GM21515 (cell line): ENCODE measurements around the gene RNU7-1.
A peak's percentile ranks its signal among the peaks of the same experiment; 100 is the strongest.

Experiments used
- ATAC-seq: cut with Tn5 transposase; IDR thresholded peaks from one replicate; pipeline ENCODE4 v1.9.1; 2021; ENCODE audit not compliant: unreplicated experiment

Gene RNU7-1

DNA sequence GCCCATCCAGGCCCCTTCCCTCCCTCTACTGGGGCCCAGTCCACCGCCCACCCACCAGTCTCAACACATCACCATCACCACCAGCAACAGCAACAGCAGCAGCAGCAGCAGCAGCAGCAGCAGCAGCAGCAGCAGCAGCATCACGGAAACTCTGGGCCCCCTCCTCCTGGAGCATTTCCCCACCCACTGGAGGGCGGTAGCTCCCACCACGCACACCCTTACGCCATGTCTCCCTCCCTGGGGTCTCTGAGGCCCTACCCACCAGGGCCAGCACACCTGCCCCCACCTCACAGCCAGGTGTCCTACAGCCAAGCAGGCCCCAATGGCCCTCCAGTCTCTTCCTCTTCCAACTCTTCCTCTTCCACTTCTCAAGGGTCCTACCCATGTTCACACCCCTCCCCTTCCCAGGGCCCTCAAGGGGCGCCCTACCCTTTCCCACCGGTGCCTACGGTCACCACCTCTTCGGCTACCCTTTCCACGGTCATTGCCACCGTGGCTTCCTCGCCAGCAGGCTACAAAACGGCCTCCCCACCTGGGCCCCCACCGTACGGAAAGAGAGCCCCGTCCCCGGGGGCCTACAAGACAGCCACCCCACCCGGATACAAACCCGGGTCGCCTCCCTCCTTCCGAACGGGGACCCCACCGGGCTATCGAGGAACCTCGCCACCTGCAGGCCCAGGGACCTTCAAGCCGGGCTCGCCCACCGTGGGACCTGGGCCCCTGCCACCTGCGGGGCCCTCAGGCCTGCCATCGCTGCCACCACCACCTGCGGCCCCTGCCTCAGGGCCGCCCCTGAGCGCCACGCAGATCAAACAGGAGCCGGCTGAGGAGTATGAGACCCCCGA, 6.8 kb upstream of the RNU7-1 start:
- peak; percentile 11 for ATAC-seq

DNA sequence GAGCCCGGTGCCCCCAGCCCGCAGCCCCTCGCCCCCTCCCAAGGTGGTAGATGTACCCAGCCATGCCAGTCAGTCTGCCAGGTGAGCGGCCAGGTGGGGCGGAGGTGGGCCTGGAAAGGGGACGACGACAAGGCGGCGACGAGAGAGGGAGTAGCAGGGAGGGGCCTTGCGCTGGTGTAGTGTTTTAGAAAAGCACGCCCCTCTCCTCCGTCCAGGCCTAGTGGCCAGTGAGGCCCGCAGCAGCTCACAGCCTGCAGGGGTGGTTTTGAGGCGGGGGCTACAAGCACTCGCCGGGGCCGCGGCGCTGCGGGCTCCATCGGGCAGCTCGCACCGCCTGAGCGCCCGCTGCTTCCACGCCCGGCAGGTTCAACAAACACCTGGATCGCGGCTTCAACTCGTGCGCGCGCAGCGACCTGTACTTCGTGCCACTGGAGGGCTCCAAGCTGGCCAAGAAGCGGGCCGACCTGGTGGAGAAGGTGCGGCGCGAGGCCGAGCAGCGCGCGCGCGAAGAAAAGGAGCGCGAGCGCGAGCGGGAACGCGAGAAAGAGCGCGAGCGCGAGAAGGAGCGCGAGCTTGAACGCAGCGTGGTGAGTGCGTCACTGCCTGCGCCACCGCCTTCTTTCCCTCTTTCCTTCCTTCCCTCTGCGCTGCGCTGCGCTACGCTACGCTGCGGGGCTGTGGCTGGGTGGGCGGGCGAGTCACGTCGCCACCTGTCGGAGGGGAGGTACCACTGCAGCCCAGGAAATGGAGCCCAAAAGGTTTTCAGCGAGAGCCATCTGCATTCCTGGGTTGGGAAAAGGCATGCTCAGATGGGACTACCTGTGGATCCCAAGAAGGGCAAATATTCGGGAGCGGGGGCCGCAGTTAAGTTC, 5.9 kb upstream of the RNU7-1 start:
- ATAC-seq, result peak; percentile 76

DNA sequence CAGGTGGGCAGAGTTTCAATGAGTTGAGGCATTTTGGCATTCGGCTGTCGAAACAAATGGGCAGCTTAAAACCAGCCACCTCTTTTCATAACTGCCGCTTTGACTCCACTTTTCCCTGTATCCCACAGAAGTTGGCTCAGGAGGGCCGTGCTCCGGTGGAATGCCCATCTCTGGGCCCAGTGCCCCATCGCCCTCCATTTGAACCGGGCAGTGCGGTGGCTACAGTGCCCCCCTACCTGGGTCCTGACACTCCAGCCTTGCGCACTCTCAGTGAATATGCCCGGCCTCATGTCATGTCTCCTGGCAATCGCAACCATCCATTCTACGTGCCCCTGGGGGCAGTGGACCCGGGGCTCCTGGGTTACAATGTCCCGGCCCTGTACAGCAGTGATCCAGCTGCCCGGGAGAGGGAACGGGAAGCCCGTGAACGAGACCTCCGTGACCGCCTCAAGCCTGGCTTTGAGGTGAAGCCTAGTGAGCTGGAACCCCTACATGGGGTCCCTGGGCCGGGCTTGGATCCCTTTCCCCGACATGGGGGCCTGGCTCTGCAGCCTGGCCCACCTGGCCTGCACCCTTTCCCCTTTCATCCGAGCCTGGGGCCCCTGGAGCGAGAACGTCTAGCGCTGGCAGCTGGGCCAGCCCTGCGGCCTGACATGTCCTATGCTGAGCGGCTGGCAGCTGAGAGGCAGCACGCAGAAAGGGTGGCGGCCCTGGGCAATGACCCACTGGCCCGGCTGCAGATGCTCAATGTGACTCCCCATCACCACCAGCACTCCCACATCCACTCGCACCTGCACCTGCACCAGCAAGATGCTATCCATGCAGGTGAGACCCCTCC, 5.0 kb upstream of the RNU7-1 start:
- no peak for ATAC-seq

DNA sequence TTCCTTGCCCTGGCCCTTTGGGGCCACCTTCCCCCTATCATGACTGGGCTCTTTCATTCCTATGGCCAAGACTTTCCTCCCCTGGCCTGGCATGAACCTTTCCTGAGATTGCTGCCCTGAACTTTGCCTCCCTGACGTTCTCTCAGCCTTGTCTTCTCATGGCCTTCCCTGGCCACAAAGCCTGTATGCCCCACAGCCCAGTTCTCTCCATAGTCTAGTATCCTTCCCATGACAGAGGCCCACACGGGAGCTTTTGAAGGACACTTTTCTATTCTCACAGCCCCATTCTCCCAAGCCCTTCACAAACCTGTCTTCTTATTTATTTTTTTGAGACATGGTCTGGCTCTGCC, 4.5 kb upstream of the RNU7-1 start:
- no peak for ATAC-seq

GRCh38 chr12:6941267-6941666, 2.3 kb upstream of the RNU7-1 start:
- ATAC-seq, result no peak

DNA sequence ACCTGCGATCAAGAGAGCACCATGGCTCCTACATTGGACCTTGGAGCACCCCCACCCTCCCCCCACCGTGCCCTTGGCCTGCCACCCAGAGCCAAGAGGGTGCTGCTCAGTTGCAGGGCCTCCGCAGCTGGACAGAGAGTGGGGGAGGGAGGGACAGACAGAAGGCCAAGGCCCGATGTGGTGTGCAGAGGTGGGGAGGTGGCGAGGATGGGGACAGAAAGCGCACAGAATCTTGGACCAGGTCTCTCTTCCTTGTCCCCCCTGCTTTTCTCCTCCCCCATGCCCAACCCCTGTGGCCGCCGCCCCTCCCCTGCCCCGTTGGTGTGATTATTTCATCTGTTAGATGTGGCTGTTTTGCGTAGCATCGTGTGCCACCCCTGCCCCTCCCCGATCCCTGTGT, 1.8 kb upstream of the RNU7-1 start:
- no peak for ATAC-seq

GRCh38 chr12:6942331-6942665, 1.3 kb upstream of the RNU7-1 start:
- ATAC-seq, result no peak

DNA sequence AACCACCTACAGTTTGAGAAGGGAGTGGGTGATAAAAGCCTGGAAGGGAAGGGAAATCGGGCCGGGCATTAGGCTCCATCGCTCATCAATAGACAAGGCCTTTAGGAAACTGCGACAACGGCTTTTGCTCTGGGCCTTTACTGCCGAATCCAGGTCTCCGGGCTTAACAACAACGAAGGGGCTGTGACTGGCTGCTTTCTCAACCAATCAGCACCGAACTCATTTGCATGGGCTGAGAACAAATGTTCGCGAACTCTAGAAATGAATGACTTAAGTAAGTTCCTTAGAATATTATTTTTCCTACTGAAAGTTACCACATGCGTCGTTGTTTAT, 261 bp upstream of the RNU7-1 start:
- peak; percentile 29 for ATAC-seq

GRCh38 chr12:6944381-6945186, 968 bp downstream of the RNU7-1 start:
- ATAC-seq, result peak; percentile 39

DNA sequence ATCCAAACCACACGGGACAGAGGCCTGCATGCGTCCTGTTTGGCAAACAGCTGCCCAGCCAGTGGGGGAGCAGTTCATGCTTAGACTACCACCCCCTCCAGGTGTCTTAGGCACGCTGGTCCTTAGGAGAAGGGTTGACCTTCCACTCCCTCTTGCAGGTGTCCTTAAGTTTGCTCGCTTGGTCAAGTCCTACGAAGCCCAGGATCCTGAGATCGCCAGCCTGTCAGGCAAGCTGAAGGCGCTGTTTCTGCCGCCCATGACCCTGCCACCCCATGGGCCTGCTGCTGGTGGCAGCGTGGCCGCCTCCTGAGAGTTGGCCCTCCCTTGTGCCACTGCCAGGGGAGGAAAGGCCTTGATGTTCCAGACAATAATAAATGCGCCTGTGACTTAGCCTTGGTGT, 2.0 kb downstream of the RNU7-1 start:
- no peak for ATAC-seq

DNA sequence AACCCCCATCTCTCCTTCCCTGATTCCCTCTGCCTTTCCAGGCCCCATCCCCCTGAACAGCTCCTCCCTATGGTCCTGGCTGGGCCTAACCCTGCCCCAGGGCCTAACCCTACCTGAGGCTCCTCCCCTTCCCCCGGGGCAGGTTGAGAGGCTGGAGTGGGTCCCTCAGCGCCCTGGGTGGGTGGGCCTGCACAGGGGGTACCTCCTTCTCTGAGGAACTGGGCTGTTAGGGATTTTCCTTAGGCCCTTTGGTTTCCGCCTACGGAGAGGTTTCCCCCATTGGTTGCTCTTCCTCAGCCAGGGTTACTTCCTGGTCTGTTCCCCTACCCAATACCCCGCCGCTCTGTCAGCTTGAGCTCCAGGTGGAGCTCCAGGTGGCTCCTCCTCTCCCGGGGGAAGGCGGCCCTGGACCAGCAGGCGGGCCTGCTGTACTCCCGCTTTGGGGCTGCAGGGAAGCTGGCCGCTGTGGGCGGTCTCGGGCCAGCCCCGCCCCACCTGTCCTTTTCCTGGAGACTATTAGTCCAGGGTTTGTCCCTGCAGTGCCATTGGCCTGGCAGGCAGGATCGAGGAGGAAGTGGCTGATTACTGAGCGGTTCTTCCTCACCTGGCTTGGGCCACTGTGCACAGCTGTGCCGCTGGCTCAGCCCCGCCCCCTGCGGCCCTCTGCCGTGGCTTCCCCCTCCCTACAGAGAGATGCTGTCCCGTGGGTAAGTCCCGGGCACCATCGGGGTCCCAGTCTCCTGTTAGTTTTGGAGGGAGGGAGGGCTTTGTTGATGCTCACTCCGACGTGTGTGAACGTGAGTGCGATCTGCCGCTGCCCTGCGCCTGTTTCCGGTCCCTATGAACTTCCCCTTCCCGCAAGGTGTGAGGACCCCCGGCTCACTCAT, 2.7 kb downstream of the RNU7-1 start:
- no peak for ATAC-seq

DNA sequence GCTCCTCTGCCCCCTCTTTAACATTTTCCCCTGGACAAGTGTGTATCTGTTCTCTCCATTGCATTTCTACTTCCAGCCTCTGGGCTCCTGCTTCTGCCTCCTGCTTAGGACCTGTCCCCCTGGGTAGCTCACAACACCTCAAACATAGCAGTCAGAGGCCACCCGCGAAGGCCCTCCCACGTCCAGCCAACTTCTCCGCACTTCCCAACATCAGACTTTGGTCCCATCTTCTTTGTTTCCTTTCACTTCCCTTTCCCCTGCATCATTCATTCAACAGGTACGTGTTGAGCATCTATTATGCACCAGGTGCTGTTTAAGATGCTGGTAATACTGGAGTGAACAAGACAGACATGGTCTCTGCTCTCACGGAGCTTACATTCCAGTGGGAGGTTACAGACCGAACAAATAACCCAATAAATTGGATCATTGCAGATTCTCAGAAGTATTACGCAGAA, 3.3 kb downstream of the RNU7-1 start:
- ATAC-seq, result no peak

- no peak for ATAC-seq
Measured at GRCh38 chr12:6947615-6948014, 4.0 kb downstream of the RNU7-1 start.

DNA sequence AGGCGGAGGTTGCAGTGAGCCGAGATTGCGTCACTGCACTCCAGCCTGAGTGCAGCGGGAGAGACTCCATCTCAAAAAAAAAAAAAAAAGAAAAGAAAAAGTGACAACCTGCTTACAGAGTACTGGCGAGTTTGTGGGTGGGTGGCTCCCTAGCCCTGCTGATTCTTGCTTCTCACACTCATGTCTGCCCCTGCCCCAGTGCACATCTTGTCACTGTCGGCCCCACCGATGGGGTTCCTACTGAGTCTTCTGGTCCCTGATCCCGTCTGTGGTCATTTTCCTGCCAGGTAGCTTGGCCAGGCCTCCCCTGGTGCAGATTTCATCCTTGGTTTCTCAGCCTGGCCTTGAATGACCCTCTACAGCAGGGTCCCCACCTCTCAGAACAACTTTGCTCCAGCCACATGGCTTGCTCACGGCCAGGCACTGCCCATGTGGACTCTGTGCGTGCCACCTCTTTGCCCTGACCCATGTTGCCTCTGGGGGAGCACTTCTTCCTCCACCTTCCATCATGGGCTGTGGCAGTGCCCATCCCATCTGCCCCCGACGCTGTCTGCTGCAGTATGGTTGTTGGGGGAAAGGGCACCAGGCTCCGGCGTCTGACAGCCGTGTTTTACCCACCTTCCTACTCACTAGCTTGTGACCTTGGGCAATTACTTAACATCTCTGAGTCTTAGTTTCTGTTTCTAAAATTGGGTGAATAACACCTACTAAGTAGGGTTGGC, 5.4 kb downstream of the RNU7-1 start:
- ATAC-seq, result no peak

DNA sequence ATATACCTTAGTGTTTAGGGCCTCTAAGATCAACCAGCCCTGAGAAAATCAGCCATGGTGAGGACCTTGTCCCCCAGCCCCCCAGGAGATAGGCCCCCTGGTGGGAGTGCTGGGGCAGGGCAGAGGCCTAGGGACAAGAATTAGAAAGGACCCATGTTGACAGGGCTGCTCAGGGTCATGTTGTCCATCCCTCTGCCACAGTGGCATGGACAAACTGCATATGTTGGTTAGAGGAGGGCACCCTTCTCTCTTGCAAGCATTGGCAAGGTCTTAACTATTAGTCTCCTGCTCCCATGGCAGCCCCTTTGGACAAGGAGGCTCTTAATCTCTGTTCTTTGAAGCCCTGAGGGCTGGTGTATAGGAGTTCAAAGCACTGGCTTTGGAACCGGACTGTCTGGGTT, 6.8 kb downstream of the RNU7-1 start:
- ATAC-seq, result no peak

DNA sequence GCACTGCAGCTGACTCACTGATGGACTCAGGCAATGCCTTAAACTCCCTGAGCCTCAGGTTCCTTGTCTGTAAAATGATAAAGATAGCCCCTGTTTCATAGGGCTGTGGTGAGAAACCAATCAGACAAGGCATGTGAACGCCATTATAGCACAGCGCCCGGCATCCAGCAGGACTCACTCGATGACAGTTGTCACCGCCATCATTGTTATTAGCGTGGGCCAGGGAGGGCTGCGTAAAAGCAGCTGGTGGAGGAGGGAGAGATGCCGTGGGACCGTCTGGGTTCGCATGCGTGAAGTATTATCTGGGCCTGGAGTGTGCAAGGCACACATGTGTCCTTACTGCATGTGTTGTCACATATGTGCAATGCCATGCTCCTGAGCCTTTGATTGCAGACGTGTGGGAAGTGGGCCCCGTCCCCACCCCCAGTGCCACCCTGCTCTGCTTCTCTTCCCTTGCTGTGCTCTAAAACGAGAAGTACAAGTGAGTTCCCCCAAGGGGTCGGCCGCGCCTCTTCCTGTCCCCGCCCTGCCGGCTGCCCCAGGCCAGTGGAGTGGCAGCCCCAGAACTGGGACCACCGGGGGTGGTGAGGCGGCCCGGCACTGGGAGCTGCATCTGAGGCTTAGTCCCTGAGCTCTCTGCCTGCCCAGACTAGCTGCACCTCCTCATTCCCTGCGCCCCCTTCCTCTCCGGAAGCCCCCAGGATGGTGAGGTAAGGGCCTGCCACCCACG, 7.4 kb downstream of the RNU7-1 start, which contains the start of gene PTPN6:
PTPN6 (plus strand) TSS at position 546 of the 730 bp plus-strand sequence; CDS start at position 703, 157 bp downstream.
- ATAC-seq, result no peak

- ATAC-seq, result no peak
Measured at GRCh38 chr12:6951551-6952120, 8.0 kb downstream of the RNU7-1 start.
